Ishikawa (cell line): ENCODE measurements around the gene RHBDD1.

Source experiments
- CREB1 ChIP-seq: IDR thresholded peaks from 2 replicates; pipeline ENCODE4 v1.6.1; 2012; ENCODE audit warnings: low read depth
- EGR1 ChIP-seq: IDR thresholded peaks from 2 replicates; pipeline ENCODE4 v1.6.1; 2012
- EP300 ChIP-seq: IDR thresholded peaks from 2 replicates; pipeline ENCODE4 v1.6.1; 2012; ENCODE audit warnings: borderline replicate concordance
- FOXM1 ChIP-seq: IDR thresholded peaks from 2 replicates; pipeline ENCODE4 v1.6.1; 2012; ENCODE audit warnings: low read depth, borderline replicate concordance
- RAD21 ChIP-seq: IDR thresholded peaks from 2 replicates; pipeline ENCODE4 v1.6.1; 2012; ENCODE audit warnings: low read depth
- TAF1 ChIP-seq: IDR thresholded peaks from 2 replicates; pipeline ENCODE4 v1.6.1; 2012; ENCODE audit warnings: low read depth, mild to moderate bottlenecking
- YY1 ChIP-seq: IDR thresholded peaks from 2 replicates; pipeline ENCODE4 v1.6.1; 2012; ENCODE audit warnings: low read depth
- TF ChIP-seq, protein P1 (sequence below): IDR thresholded peaks from 2 replicates; pipeline ENCODE4 v1.6.1; 2012; ENCODE audit warnings: low read depth, mild to moderate bottlenecking
- TF ChIP-seq, protein P2 (sequence below): IDR thresholded peaks from 2 replicates; pipeline ENCODE4 v1.6.1; 2012

DNA sequence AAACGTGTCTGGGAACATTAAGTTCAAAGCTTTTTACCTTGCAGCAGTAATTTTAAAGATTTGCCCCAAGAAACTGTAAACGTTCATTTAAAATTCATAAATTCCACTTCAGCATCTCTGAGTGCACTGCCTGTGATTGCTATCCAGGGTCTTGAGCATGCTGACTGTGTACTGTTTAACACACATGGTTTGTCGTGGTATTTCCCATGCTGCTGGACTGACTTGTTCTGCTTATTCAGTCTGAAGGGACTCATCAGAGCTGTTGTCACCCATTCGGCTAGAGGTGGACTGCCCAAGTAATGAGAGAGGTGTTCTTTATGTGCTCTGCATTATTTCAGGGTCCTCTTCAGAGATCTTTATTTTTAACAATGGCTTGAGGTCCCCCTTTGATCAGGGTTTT is 53.1 kb downstream of the RHBDD1 start:
- no peak for TF ChIP-seq RAD21
- TF ChIP-seq EGR1 = no peak
- TF ChIP-seq, protein P1, sequence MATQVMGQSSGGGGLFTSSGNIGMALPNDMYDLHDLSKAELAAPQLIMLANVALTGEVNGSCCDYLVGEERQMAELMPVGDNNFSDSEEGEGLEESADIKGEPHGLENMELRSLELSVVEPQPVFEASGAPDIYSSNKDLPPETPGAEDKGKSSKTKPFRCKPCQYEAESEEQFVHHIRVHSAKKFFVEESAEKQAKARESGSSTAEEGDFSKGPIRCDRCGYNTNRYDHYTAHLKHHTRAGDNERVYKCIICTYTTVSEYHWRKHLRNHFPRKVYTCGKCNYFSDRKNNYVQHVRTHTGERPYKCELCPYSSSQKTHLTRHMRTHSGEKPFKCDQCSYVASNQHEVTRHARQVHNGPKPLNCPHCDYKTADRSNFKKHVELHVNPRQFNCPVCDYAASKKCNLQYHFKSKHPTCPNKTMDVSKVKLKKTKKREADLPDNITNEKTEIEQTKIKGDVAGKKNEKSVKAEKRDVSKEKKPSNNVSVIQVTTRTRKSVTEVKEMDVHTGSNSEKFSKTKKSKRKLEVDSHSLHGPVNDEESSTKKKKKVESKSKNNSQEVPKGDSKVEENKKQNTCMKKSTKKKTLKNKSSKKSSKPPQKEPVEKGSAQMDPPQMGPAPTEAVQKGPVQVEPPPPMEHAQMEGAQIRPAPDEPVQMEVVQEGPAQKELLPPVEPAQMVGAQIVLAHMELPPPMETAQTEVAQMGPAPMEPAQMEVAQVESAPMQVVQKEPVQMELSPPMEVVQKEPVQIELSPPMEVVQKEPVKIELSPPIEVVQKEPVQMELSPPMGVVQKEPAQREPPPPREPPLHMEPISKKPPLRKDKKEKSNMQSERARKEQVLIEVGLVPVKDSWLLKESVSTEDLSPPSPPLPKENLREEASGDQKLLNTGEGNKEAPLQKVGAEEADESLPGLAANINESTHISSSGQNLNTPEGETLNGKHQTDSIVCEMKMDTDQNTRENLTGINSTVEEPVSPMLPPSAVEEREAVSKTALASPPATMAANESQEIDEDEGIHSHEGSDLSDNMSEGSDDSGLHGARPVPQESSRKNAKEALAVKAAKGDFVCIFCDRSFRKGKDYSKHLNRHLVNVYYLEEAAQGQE = no peak
- TF ChIP-seq EP300 = no peak
- TF ChIP-seq FOXM1 = no peak
- TF ChIP-seq CREB1 = no peak
- no peak for TF ChIP-seq TAF1
- no peak for TF ChIP-seq YY1
- TF ChIP-seq, protein P2, sequence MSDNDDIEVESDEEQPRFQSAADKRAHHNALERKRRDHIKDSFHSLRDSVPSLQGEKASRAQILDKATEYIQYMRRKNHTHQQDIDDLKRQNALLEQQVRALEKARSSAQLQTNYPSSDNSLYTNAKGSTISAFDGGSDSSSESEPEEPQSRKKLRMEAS = no peak
